ENCODE data around the gene THADA. TPM values are rescaled to one million over a fixed set of nuclear protein-coding genes. Genes with fewer than 3 reads are reported as not detected.

THADA gene
- total RNA-seq, 1 donor from 2014 or later: 51.4 TPM

- Mint-ChIP-seq H3K4me1 (peaks cover 34% of the 10 kb centered on the region), H3K27me3 (no peaks in the 10 kb centered on the region), H3K9me3 (no peaks in the 10 kb centered on the region), H3K4me3 (no peak overlapping the region), H3K27ac (no peak overlapping the region), H3K36me3 (ENCODE audit: low read depth) (no peaks in the 10 kb centered on the region)
- DNase-seq (no peak), ATAC-seq (ENCODE audit: low read depth) (peak; percentile 54)
- ChIA-PET POLR2A (interaction anchor here (0.9 to 1.5 kb wide), 2 partner anchors 9 to 385 kb away, joined by 3 to 5 read pairs; partner anchors contain the start of gene THADA), CTCF (interaction anchor here (1.1 kb wide), 1 partner anchor 84 kb away, joined by 3 read pairs; no protein-coding TSS in a partner anchor)
- intact Hi-C loops (cut with micrococcal nuclease): no loop called here
- TF ChIP-seq CTCF (IDR thresholded peaks at IDR 0.05): no peak
Measured at GRCh38 chr2:43210467-43211303, 385.2 kb downstream of the THADA start.

- Mint-ChIP-seq H3K27me3 (no peaks in the 10 kb centered on the region), H3K27ac (no peak overlapping the region), H3K4me3 (peak overlapping the region; percentile 11), H3K36me3 (ENCODE audit: low read depth) (no peaks in the 10 kb centered on the region), H3K4me1 (peaks cover 33% of the 10 kb centered on the region), H3K9me3 (no peaks in the 10 kb centered on the region)
- ChIA-PET CTCF (interaction anchor here (1.1 kb wide), 1 partner anchor 83 kb away, joined by 3 read pairs; no protein-coding TSS in a partner anchor), POLR2A (interaction anchor here (0.9 to 1.5 kb wide), 2 partner anchors 10 to 386 kb away, joined by 3 to 5 read pairs; partner anchors contain the start of gene THADA)
- DNase-seq: no peak
- TF ChIP-seq CTCF (IDR thresholded peaks at IDR 0.05): no peak
- no peak for ATAC-seq (ENCODE audit: low read depth)
- intact Hi-C loops (cut with micrococcal nuclease): no loop called here
Measured at GRCh38 chr2:43210125-43210466, 385.7 kb downstream of the THADA start.

- DNase-seq (no peak), ATAC-seq (ENCODE audit: low read depth) (no peak)
- Mint-ChIP-seq H3K4me1 (peaks cover 33% of the 10 kb centered on the region), H3K36me3 (ENCODE audit: low read depth) (no peaks in the 10 kb centered on the region), H3K27me3 (no peaks in the 10 kb centered on the region), H3K4me3 (no peak overlapping the region), H3K27ac (no peak overlapping the region), H3K9me3 (no peaks in the 10 kb centered on the region)
- CTCF ChIA-PET: interaction anchor here (1.1 kb wide), 1 partner anchor 82 kb away, joined by 3 read pairs; no protein-coding TSS in a partner anchor
- intact Hi-C loops (cut with micrococcal nuclease): no loop called here
- no peak for TF ChIP-seq CTCF (IDR thresholded peaks at IDR 0.05)
- POLR2A ChIA-PET: interaction anchor here (1.5 kb wide), 1 partner anchor 387 kb away, joined by 3 read pairs; the partner anchor contains the start of gene THADA
Measured at GRCh38 chr2:43209204-43209717, 386.6 kb downstream of the THADA start.

GRCh38 chr2:43207553-43208300, 388.1 kb downstream of the THADA start:
- Mint-ChIP-seq H3K9me3 (no peaks in the 10 kb centered on the region), H3K27me3 (no peaks in the 10 kb centered on the region), H3K4me1 (peaks cover 25% of the 10 kb centered on the region), H3K4me3 (no peak overlapping the region), H3K27ac (no peak overlapping the region), H3K36me3 (ENCODE audit: low read depth) (no peaks in the 10 kb centered on the region)
- TF ChIP-seq CTCF (IDR thresholded peaks at IDR 0.05): no peak
- ChIA-PET CTCF (no interaction called here), POLR2A (interaction anchor here (0.7 to 1.4 kb wide), 3 partner anchors 13 to 69 kb away, joined by 3 to 4 read pairs (median 3); no protein-coding TSS in a partner anchor)
- no peak for ATAC-seq (ENCODE audit: low read depth)
- DNase-seq: no peak
- intact Hi-C loops (cut with micrococcal nuclease): no loop called here

Data from activated B cell treated with CpG ODN at 0.5 μM for 24 hours (primary cell).